HepG2 (cell line): Measurements from ENCODE around the gene ODAD2. TPM values are rescaled to one million over a fixed set of nuclear protein-coding genes. Genes with fewer than 3 reads are reported as not detected.

ENCODE experiments used
- ATAC-seq: fragments of 200-7000 bp; cut with Tn5 transposase; 3 replicates; pipeline ENCODE4 v1.9.1; 2020; ENCODE audit warnings: mild to moderate bottlenecking, moderate library complexity
- BruUV-seq: library from RNA; stranded (reverse); fragments of 400-500 nt; replicated peaks from 2 replicates; lab custom pipeline; 2021; lab: Mats Ljungman, UMichigan
- CTCF ChIA-PET: fragments of 300-600 bp; formaldehyde crosslinking; extraction: SDS; loops from one replicate; lab custom pipeline; 2021; ENCODE audit warnings: low total read pairs, inconsistent platforms, low intra/inter-chr PET ratio; lab: Yijun Ruan, JAX
- POLR2A ChIA-PET: fragments of 350-600 bp; sonication (Branson Sonifier 250); formaldehyde crosslinking; loops from one replicate; lab custom pipeline; 2020; ENCODE audit warnings: antibody characterized with exemption, inconsistent platforms; lab: Yijun Ruan, JAX
- DNase-seq: peaks from one replicate; pipeline ENCODE4 v3.0.0-alpha.2; 2015; ENCODE audit warnings: low spot score
- FAIRE-seq: peaks from 3 replicates; lab custom pipeline; 2011; peaks lifted over from hg19 to GRCh38; lab: Jason Lieb, UNC
- H2AFZ ChIP-seq: one replicate; pipeline ENCODE4 v1.6.1; 2011; ENCODE audit warnings: low read length, inconsistent platforms
- H3K27ac ChIP-seq: fragments of 300-600 bp; 3 replicates; pipeline ENCODE4 v1.8.0; 2011; ENCODE audit warnings: mixed run types, mild to moderate bottlenecking, mixed read lengths, low read length, inconsistent platforms; ENCODE audit not compliant: insufficient read depth; ENCODE audit errors: extremely low read length
- H3K27me3 ChIP-seq, 2 experiments: fragments of 200-600 bp in 1 of 2; 2 replicates in 1 of 2; 3 replicates in 1 of 2; pipeline versions ENCODE4 v1.6.0 to v1.8.0; 2011; ENCODE audit warnings: low read length in 2 of 2, mild to moderate bottlenecking in 2 of 2, moderate library complexity in 2 of 2, inconsistent platforms in 1 of 2; ENCODE audit not compliant: insufficient read depth in 2 of 2, control insufficient read depth in 1 of 2
- H3K36me3 ChIP-seq, 2 experiments: fragments of 200-600 bp in 1 of 2; replicated peaks in 1 of 2; 2 replicates in 1 of 2; 3 replicates in 1 of 2; pipeline versions ENCODE4 v1.5.1 to v1.8.0; 2011; ENCODE audit warnings: low read length in 2 of 2, inconsistent platforms in 1 of 2; ENCODE audit not compliant: insufficient read depth in 2 of 2, control insufficient read depth in 1 of 2
- H3K4me1 ChIP-seq: 2 replicates; pipeline ENCODE4 v1.5.1; 2012; ENCODE audit warnings: low read length, inconsistent platforms; ENCODE audit not compliant: insufficient read depth
- H3K4me2 ChIP-seq: 2 replicates; pipeline ENCODE4 v1.6.0; 2011; ENCODE audit warnings: low read depth, low read length, inconsistent platforms
- H3K4me3 ChIP-seq, 3 experiments: fragments of 200-600 bp in 1 of 3; sonication (generic), shearing (Covaris generic) in 1 of 3; replicated peaks in 1 of 3; 2 replicates each; pipeline ENCODE4 v1.5.1; 2011 to 2016; ENCODE audit warnings: low read length in 3 of 3, inconsistent platforms in 2 of 3, low read depth in 2 of 3, mild to moderate bottlenecking in 2 of 3, control low read depth in 1 of 3, mixed read lengths in 1 of 3; ENCODE audit not compliant: insufficient read depth in 1 of 3
- H3K79me2 ChIP-seq: one replicate; pipeline ENCODE4 v1.6.1; 2011; ENCODE audit warnings: low read length, inconsistent platforms; ENCODE audit not compliant: insufficient read depth
- H3K9ac ChIP-seq: 2 replicates; pipeline ENCODE4 v1.6.0; 2011; ENCODE audit warnings: mild to moderate bottlenecking, low read depth, low read length, inconsistent platforms; ENCODE audit not compliant: insufficient read depth
- H3K9me3 ChIP-seq: 2 replicates; pipeline ENCODE4 v1.5.1; 2012; ENCODE audit warnings: mild to moderate bottlenecking, low read length
- H4K20me1 ChIP-seq: 2 replicates; pipeline ENCODE4 v1.6.0; 2011; ENCODE audit warnings: inconsistent platforms, mild to moderate bottlenecking, low read length, moderate library complexity; ENCODE audit not compliant: insufficient read depth
- ATF7 ChIP-seq, 2 experiments: fragments of 450-650 bp in 1 of 2; sonication (generic) in 1 of 2; formaldehyde crosslinking in 1 of 2; IDR thresholded peaks; 2 replicates each; pipeline versions ENCODE4 v1.4.0 to v1.6.1; 2016 to 2020; ENCODE audit warnings: antibody characterized with exemption in 1 of 2, mild to moderate bottlenecking in 1 of 2, missing genetic modification reagents in 1 of 2
- CC2D1A ChIP-seq: sonication (generic); formaldehyde crosslinking; IDR thresholded peaks from 2 replicates; pipeline ENCODE4 v1.8.1; 2023; ENCODE audit warnings: mild to moderate bottlenecking, missing genetic modification reagents
- ELF3 ChIP-seq: IDR thresholded peaks from 2 replicates; pipeline ENCODE4 v1.6.1; 2016; ENCODE audit warnings: missing genetic modification reagents, missing compliant biosample characterization
- ZBTB20 ChIP-seq: sonication (generic); formaldehyde crosslinking; IDR thresholded peaks from 2 replicates; pipeline ENCODE4 v1.8.1; 2023; ENCODE audit warnings: missing genetic modification reagents, low read depth, mild to moderate bottlenecking, borderline replicate concordance
- ZNF720 ChIP-seq: sonication (generic); formaldehyde crosslinking; IDR thresholded peaks from 2 replicates; pipeline ENCODE4 v1.4.0; 2020; ENCODE audit warnings: missing genetic modification reagents
- WGBS: methylation state at CpG from one replicate; pipeline ENCODE4 v1.1.6; 2017; ENCODE audit warnings: low lambda C conversion rate; 5-methylcytosine and 5-hydroxymethylcytosine counted together
- in situ Hi-C: cut with HindIII; loops from 2 replicates; pipeline ENCODE4 v1.10.0; 2017; ENCODE audit warnings: low pct_unique_long_range_greater_than_20kb; ENCODE audit not compliant: extremely low pct_ligation_motif_present
- intact Hi-C: fragments of 100-400 bp; cut with micrococcal nuclease; formaldehyde crosslinking; loops from one replicate; pipeline ENCODE4 v1.10.0; 2022; ENCODE audit not compliant: unreplicated experiment
- polyA plus RNA-seq, 8 experiments: library from polyadenylated mRNA; depleted of rRNA in 3 of 8; stranded (reverse) in 7 of 8; unstranded in 1 of 8; fragments of >200 nt; fragmentation: Illumina TruSeq in 4 of 8; extraction: Trizol in 4 of 8; gene quantifications; 2 replicates each; pipeline versions ENCODE4 v1.2.1 to v1.2.3, GENCODE V29; 2011 to 2016; ENCODE audit warnings: low read depth in 4 of 8, missing spikeins in 1 of 8, mixed read lengths in 1 of 8; ENCODE audit not compliant: insufficient read depth in 1 of 8
- total RNA-seq, 5 experiments: library from RNA; depleted of rRNA; stranded (reverse); fragments of >200 nt; fragmentation: Illumina TruSeq; extraction: Trizol; gene quantifications; 2 replicates each; pipeline ENCODE4 v1.2.3, GENCODE V29; 2016; ENCODE audit warnings: low read depth in 1 of 5
- TF ChIP-seq, protein P1 (sequence below), 2 experiments: sonication (generic) in 1 of 2; formaldehyde crosslinking in 1 of 2; IDR thresholded peaks; 2 replicates each; pipeline versions ENCODE4 v1.5.1 to v1.6.1; 2011 to 2020; ENCODE audit warnings: borderline replicate concordance in 1 of 2, low read depth in 1 of 2, low read length in 1 of 2, mild to moderate bottlenecking in 1 of 2, missing genetic modification reagents in 1 of 2, moderate library complexity in 1 of 2

Gene ODAD2
- total and polyA plus RNA-seq, 2 of the 13 experiments (the other 11 are each of a cell fraction or from before 2014, with no cell fraction given): not detected

DNA sequence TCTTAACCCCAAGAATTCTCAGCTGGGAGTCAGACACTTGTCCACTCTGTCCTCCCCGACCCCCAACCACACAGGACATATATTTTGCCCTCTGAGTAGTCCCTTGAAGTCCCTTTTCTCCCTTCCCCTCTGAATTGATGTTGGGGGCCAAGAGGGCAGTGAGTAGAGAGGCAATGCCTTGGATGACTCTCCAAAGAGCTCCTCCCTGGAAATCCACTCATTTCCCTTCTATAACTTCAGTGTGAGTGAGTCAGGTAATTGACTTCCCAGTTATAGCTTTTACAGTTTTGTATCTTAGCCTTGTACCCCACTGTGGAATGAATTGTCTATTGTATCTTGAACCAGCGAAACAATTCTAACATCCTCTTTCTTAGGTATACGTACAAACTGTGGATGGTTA lies 9.2 kb upstream of the ODAD2 start (continued):
- TF ChIP-seq, protein P1, sequence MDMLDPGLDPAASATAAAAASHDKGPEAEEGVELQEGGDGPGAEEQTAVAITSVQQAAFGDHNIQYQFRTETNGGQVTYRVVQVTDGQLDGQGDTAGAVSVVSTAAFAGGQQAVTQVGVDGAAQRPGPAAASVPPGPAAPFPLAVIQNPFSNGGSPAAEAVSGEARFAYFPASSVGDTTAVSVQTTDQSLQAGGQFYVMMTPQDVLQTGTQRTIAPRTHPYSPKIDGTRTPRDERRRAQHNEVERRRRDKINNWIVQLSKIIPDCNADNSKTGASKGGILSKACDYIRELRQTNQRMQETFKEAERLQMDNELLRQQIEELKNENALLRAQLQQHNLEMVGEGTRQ (IDR thresholded peaks at IDR 0.05; ENCODE audit: low read depth, low read length): no peak
- TF ChIP-seq, protein P1 (CRISPR knock-in tag; IDR thresholded peaks at IDR 0.05; ENCODE audit: borderline replicate concordance): no peak
- TF ChIP-seq CC2D1A (CRISPR knock-in tag): no peak

DNA sequence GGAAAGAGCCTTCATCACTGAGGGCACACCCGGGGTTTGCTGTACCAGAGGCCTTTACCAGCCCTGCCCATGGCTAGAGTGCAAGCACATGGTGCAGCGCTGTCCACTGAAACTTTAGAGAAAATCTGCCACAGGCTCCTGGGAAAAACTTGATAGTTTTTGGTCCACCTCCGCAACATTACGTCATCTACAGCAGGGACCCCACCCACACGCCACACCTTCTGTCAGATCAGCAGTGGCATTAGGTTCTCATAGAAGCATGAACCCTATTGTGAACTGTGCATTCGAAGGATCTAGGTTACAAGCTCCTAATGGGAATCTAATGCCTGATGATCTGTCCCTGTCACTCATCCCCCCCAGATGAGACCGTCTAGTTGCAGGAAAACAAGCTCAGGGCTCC lies 2.5 kb upstream of the ODAD2 start:
- POLR2A ChIA-PET: no interaction called here
- Histone ChIP-seq H3K4me2 (no peak overlapping the region), H3K27ac (no peak overlapping the region), H2AFZ (no peak overlapping the region), H3K4me1 (peaks cover 7% of the 10 kb centered on the region), H3K4me3 (no peak overlapping the region), H3K9me3 (no peaks in the 10 kb centered on the region), H3K27me3 (peaks cover 0 to 55% of the 10 kb centered on the region in 2 experiments; a peak in 3 of 5 replicates), H3K36me3 (no peaks in the 10 kb centered on the region), H3K79me2 (no peaks in the 10 kb centered on the region), H3K9ac (no peak overlapping the region), H4K20me1 (no peaks in the 10 kb centered on the region)
- intact Hi-C loops (no loop called here), in situ Hi-C loops (no loop called here)
- FAIRE-seq (no peak), DNase-seq (no peak), ATAC-seq (no peak)
- no peak for TF ChIP-seq ZBTB20
- peak; percentile 86 for TF ChIP-seq ATF7 (IDR thresholded peaks at IDR 0.05)
- no peak for TF ChIP-seq ATF7 (CRISPR knock-in tag; IDR thresholded peaks at IDR 0.05)
- no peak for TF ChIP-seq ELF3 (CRISPR knock-in tag)
- no peak for TF ChIP-seq ZNF720 (CRISPR knock-in tag)
- CTCF ChIA-PET: no interaction called here
- no TSS peak for BruUV-seq
- WGBS: 32% methylated on average over 5 of the region's 7 CpGs
